ENCODE data around the gene PTPN1. TPM values are rescaled to one million over a fixed set of nuclear protein-coding genes. Genes with fewer than 3 reads are reported as not detected.

PTPN1 gene
- total RNA-seq, 1 experiment from 2014 or later, result 30.8 TPM

DNA sequence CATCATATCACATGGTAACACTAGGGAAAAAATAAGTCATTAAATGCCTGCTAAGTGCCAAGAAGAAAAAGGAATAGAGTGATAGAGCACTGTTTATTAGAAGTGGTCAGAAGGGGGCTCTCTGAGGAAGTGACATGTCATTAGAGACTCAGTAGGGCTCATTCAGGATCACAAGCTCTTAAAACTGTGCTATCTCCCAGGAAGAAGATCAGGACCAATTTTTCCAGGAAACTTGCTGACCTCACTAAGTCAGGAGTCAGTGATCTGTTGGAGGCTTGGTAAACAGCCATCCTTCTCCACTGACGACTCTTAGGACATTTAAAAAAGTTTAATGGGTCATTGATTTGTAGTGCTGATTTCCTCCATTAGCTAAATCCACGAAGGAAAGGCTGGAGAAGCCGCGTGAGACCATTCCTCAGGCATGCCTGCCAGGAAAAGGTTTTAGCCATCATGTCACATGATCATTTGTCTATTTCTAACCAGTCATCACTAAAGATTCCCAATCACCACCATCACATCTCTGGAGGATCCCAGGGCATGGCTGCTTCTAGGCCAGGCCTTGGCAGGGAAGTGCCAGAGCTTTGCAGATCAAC, 5.9 kb upstream of the PTPN1 start:
- Histone ChIP-seq H3K9me3 (ENCODE audit: control insufficient read depth, low read depth, low read length) (no peaks in the 10 kb centered on the region), H4K91ac (ENCODE audit: insufficient read length, low read depth, low read length) (no peak overlapping the region), H3T11ph (ENCODE audit: low read length) (no peak overlapping the region), H2AK5ac (ENCODE audit: insufficient read length, low read length) (no peak overlapping the region), H3K56ac (ENCODE audit: insufficient read length, low read depth, low read length) (no peak overlapping the region), H2BK120ac (ENCODE audit: low read depth, low read length, poor library complexity, severe bottlenecking) (no peak overlapping the region), H2BK5ac (ENCODE audit: insufficient read length, low read length) (no peak overlapping the region), H3K4ac (ENCODE audit: low read depth, low read length) (no peak overlapping the region), H3K9ac (ENCODE audit: extremely low read depth, insufficient read length, low read length) (no peak overlapping the region), H3K27ac (ENCODE audit: insufficient read length, low read depth, low read length) (no peak overlapping the region), H3K23ac (ENCODE audit: insufficient read length, low read depth, low read length) (no peak overlapping the region), H3K79me2 (ENCODE audit: insufficient read depth, low read length) (no peaks in the 10 kb centered on the region), H3K79me1 (ENCODE audit: insufficient read depth, low read depth, low read length, poor library complexity, severe bottlenecking) (no peaks in the 10 kb centered on the region), H3K14ac (ENCODE audit: insufficient read depth, low read length) (no peak overlapping the region), H2BK15ac (ENCODE audit: low read depth, low read length) (no peak overlapping the region), H2BK20ac (ENCODE audit: low read depth, low read length, poor library complexity, severe bottlenecking) (no peak overlapping the region), H3K4me1 (ENCODE audit: insufficient read depth, low read length) (no peaks in the 10 kb centered on the region), H3K4me2 (ENCODE audit: insufficient read depth, insufficient read length, low read length) (no peak overlapping the region), H4K8ac (replicated peaks; ENCODE audit: insufficient read length, low read depth, low read length) (no peak overlapping the region), H3K27me3 (ENCODE audit: insufficient read depth, low read length) (no peaks in the 10 kb centered on the region), H4K5ac (ENCODE audit: insufficient read length, low read depth, low read length) (no peak overlapping the region), H3K18ac (ENCODE audit: insufficient read length, low read depth, low read length) (no peak overlapping the region), H2BK12ac (ENCODE audit: insufficient read length, low read depth, low read length) (no peak overlapping the region), H3K23me2 (ENCODE audit: insufficient read length, low read depth, low read length, poor library complexity, severe bottlenecking) (no peaks in the 10 kb centered on the region), H2AFZ (ENCODE audit: low read length) (no peak overlapping the region), H4K20me1 (ENCODE audit: control insufficient read depth, insufficient read depth, insufficient read length) (no peaks in the 10 kb centered on the region)
- no CpG with 5 or more reads among the region's 4 CpGs for WGBS (ENCODE audit: extremely low coverage, insufficient read length, low lambda C conversion rate)
- Mint-ChIP-seq H3K27me3 (ENCODE audit: low read depth) (peaks cover 3% of the 10 kb centered on the region; the same call in 1 of the 2 replicates), H3K27ac (no peak overlapping the region), H3K4me1 (peaks cover 6 to 11% of the 10 kb centered on the region in 2 experiments), H3K9me3 (no peaks in the 10 kb centered on the region), H3K36me3 (ENCODE audit: insufficient read depth in 1 of 3, low read depth in 3 of 3) (no peaks in the 10 kb centered on the region), H3K4me3 (no peak overlapping the region)
- no peak for DNase-seq
- TF ChIP-seq, protein P1, sequence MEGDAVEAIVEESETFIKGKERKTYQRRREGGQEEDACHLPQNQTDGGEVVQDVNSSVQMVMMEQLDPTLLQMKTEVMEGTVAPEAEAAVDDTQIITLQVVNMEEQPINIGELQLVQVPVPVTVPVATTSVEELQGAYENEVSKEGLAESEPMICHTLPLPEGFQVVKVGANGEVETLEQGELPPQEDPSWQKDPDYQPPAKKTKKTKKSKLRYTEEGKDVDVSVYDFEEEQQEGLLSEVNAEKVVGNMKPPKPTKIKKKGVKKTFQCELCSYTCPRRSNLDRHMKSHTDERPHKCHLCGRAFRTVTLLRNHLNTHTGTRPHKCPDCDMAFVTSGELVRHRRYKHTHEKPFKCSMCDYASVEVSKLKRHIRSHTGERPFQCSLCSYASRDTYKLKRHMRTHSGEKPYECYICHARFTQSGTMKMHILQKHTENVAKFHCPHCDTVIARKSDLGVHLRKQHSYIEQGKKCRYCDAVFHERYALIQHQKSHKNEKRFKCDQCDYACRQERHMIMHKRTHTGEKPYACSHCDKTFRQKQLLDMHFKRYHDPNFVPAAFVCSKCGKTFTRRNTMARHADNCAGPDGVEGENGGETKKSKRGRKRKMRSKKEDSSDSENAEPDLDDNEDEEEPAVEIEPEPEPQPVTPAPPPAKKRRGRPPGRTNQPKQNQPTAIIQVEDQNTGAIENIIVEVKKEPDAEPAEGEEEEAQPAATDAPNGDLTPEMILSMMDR (conservative IDR thresholded peaks at IDR 0.05), result peak; percentile 35; the same call in 2 of the 3 replicates
